Effector memory CD4-positive, alpha-beta T cell (primary cell): ENCODE results near the gene NKX1-1.

ENCODE experiments used
- DNase-seq, 3 donors: peaks; one replicate each; pipeline ENCODE4 v3.0.0-alpha.2; 2020
- H3K27ac ChIP-seq: 2 replicates; pipeline ENCODE4 v1.7.0; 2013; ENCODE audit warnings: mild to moderate bottlenecking, low read length, moderate library complexity; ENCODE audit not compliant: insufficient read depth, poor library complexity, severe bottlenecking
- H3K27me3 ChIP-seq: replicated peaks from 2 replicates; pipeline ENCODE4 v1.7.0; 2013; ENCODE audit warnings: mild to moderate bottlenecking, low read length; ENCODE audit not compliant: insufficient read depth, control insufficient read depth, poor library complexity, severe bottlenecking
- H3K36me3 ChIP-seq: 2 replicates; pipeline ENCODE4 v1.7.0; 2013; ENCODE audit warnings: mild to moderate bottlenecking, low read length, moderate library complexity; ENCODE audit not compliant: control insufficient read depth, insufficient read depth
- H3K4me1 ChIP-seq: 2 replicates; pipeline ENCODE4 v1.7.0; 2013; ENCODE audit warnings: low read length, mild to moderate bottlenecking; ENCODE audit not compliant: control insufficient read depth, insufficient read depth, poor library complexity, severe bottlenecking
- H3K4me3 ChIP-seq: 2 replicates; pipeline ENCODE4 v1.7.0; 2013; ENCODE audit warnings: low read length, low read depth, mild to moderate bottlenecking; ENCODE audit not compliant: insufficient read depth, poor library complexity, severe bottlenecking
- H3K9me3 ChIP-seq: 2 replicates; pipeline ENCODE4 v1.7.0; 2013; ENCODE audit warnings: mild to moderate bottlenecking, low read length, moderate library complexity; ENCODE audit not compliant: control insufficient read depth

NKX1-1 gene

GRCh38 chr4:1403591-1404572, 2.4 kb downstream of the NKX1-1 start:
- no peak for DNase-seq
- Histone ChIP-seq H3K36me3 (no peaks in the 10 kb centered on the region), H3K27ac (no peak overlapping the region), H3K9me3 (no peaks in the 10 kb centered on the region), H3K4me1 (peaks cover 22% of the 10 kb centered on the region), H3K27me3 (peaks cover 52% of the 10 kb centered on the region), H3K4me3 (no peak overlapping the region)

DNA sequence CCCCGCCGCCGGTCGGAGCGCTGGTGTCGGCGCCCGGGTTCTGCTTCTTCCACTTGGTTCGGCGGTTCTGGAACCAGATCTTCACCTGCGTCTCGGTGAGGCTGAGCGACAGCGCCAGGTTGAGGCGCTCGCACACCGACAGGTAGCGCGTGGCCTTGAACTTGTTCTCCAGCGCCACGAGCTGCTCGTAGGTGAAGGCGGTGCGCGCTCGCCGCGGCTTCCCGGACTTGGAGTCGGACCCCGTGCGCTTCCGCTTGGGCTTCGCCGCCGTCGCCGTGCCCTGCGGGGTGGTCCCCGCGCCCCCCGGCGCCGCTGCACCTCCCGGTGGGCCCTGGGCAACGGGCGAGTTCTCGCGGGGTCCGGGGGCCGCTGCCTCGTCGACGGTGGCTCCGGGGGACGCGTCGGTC, 3.1 kb downstream of the NKX1-1 start:
- Histone ChIP-seq H3K4me1 (peaks cover 22% of the 10 kb centered on the region), H3K9me3 (no peaks in the 10 kb centered on the region), H3K27me3 (peaks cover 47% of the 10 kb centered on the region), H3K27ac (no peak overlapping the region), H3K4me3 (no peak overlapping the region), H3K36me3 (no peaks in the 10 kb centered on the region)
- no peak for DNase-seq

DNA sequence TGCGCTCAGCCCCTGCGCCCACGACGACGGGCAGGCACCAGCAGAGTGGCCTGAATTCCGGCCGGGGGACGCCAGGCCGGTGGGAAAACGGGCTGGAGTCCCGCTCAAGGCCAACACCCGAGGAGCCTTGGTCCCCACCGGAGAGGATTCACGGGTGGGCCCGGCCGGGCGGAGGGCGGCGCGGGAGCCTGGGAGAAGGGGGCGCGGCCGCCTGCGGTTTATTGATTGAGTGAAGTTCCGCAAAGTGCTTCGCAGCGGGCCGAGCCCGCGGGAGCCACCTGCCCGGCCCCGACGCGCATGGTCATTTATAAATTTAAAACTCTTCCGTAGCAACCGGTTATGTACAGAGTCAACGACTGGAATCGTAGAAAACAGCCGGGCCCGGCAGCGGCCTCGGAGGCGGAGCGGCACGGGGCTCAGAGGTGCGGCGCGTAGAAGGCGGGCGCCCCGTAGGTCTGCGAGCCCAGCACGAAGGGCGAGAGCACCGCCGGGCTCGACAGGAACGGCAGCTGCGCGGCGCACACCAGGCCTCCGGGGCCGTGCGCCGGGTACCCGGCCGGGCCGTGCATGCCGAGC, 3.6 kb downstream of the NKX1-1 start:
- Histone ChIP-seq H3K27ac (no peak overlapping the region), H3K4me1 (peaks cover 22% of the 10 kb centered on the region), H3K9me3 (no peaks in the 10 kb centered on the region), H3K36me3 (no peaks in the 10 kb centered on the region), H3K27me3 (peaks cover 43% of the 10 kb centered on the region), H3K4me3 (no peak overlapping the region)
- DNase-seq, result no peak

- Histone ChIP-seq H3K9me3 (no peaks in the 10 kb centered on the region), H3K27ac (no peak overlapping the region), H3K4me3 (no peak overlapping the region), H3K27me3 (peaks cover 38% of the 10 kb centered on the region), H3K4me1 (peaks cover 22% of the 10 kb centered on the region), H3K36me3 (no peaks in the 10 kb centered on the region)
- DNase-seq, result no peak
These were observed 4.2 kb downstream of the NKX1-1 start for GRCh38 chr4:1402021-1402515.

DNA sequence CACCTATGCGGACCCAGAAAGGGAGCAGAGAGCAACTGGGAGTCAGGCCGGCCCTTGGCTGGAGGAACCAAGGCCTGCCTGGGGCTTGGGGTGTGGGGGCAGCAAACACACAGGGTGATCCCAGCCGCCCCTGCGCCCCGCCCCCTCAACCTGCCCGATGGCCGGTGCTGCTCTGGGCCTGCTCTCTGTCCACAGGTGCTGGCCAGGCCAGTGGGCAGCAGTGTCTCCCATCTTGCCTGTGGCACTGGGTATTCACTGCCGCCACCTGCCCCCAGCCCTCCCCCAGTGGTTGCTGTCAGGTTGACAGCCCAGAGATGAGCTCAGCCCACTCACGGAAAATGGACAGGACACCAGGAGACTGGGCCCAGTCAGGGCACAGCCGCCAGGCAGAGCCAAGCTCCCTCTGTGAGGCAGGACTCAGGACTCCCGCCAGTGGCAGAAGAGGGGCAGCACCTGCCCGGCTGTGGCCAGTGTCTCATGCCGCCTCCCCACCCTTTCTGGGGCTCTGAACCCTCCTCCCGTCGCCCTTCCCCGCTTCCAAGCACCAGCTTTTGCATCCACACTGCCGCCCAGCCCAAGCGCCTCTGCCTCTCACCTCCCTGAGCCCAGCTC, 4.7 kb downstream of the NKX1-1 start:
- H3K36me3 ChIP-seq, result no peaks in the 10 kb centered on the region
- H3K4me3 ChIP-seq, result no peak overlapping the region
- peaks cover 33% of the 10 kb centered on the region for H3K27me3 ChIP-seq
- H3K4me1 ChIP-seq, result peaks cover 22% of the 10 kb centered on the region
- no peak overlapping the region for H3K27ac ChIP-seq
- no peaks in the 10 kb centered on the region for H3K9me3 ChIP-seq
- DNase-seq, result no peak

GRCh38 chr4:1400831-1401408, 5.3 kb downstream of the NKX1-1 start:
- H3K9me3 ChIP-seq, result no peaks in the 10 kb centered on the region
- H3K27me3 ChIP-seq, result peaks cover 33% of the 10 kb centered on the region
- H3K4me3 ChIP-seq, result no peak overlapping the region
- H3K27ac ChIP-seq, result no peak overlapping the region
- H3K4me1 ChIP-seq, result peaks cover 22% of the 10 kb centered on the region
- H3K36me3 ChIP-seq, result no peaks in the 10 kb centered on the region
- DNase-seq, result no peak

DNA sequence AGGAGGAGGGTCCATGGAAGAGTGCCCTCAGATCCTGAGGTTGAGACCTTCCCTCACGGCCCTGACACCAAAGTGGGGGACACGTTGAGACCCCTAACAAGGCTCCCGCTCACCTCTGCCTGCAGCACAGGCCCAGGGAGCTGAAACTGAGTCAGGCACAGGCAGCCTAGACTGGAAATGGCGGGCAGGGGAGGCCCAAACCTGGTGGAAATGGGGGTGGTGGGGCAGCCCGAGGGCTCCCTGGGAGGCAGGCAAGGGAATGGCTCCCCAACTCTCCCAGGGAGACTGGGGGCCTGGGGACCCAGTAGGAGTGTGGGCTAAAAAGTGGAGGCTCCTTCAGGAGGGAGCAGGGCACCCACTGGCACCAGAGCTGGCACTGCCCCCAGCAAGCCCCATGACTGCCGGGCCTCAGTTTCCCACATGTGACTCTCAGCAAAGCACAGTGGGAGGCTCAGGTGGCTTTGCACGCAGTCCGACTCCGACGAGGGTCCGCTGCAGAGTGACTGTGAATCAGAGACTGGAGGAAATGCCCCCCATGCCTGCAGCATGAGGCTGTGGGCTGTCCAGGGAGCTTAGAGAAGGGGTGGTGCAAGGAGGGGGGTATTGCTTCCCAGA, 5.9 kb downstream of the NKX1-1 start:
- Histone ChIP-seq H3K4me1 (peaks cover 22% of the 10 kb centered on the region), H3K27ac (no peak overlapping the region), H3K4me3 (no peak overlapping the region), H3K36me3 (no peaks in the 10 kb centered on the region), H3K27me3 (peaks cover 27% of the 10 kb centered on the region), H3K9me3 (no peaks in the 10 kb centered on the region)
- DNase-seq, result no peak

DNA sequence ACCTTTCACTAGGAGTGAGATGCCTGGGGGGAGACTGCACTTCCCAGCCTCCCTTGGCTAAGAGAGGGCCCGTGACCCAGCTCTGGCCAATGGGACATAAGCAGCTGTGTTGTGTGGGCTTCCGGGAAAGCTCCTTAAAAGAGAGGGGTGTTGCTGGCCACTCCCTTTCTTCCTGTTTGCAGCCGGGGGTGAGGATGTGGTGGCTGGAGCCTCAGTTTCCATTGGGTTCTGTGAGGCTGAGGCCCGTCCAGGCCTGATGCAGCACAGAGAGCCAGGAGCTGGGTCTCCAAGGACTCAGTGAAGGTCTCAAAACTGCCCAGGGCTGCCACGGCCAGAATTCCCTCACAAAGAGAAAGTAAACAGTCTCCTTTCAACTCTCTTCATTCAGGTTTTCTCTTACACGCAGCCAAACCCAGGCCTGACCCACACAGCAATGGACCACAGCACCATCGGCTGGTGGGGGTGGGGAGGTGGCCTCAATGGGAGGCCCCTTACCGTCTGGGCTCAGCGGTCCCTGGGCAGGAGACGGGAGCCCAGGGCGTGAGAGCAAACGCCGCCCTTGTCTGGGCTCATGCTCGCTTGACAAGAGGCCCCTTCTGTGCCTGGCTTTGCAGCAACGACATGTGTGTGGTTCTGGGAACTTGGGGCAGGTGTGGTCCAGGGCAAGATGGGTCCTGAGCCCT, 6.6 kb downstream of the NKX1-1 start:
- Histone ChIP-seq H3K36me3 (no peaks in the 10 kb centered on the region), H3K27ac (no peak overlapping the region), H3K4me3 (no peak overlapping the region), H3K4me1 (peaks cover 18% of the 10 kb centered on the region), H3K27me3 (peaks cover 21% of the 10 kb centered on the region), H3K9me3 (no peaks in the 10 kb centered on the region)
- DNase-seq, result no peak
